Right cardiac atrium (tissue), 5 donors: Measurements from ENCODE around the gene RASA4B. TPM values are rescaled to one million over a fixed set of nuclear protein-coding genes. Genes with fewer than 3 reads are reported as not detected.
"Not testable (repeated sequence)": the region's sequence is repeated elsewhere in the genome, so short reads cannot be mapped to it uniquely, and the experiment has no call there.

Experiments
- ATAC-seq, 2 donors: fragments of 200-7000 bp; cut with Tn5 transposase; one replicate each; pipeline versions ENCODE4 v1.8.0 to v1.9.1; 2020; ENCODE audit warnings: moderate library complexity in 2 of 2, mild to moderate bottlenecking in 1 of 2
- DNase-seq, 3 donors: peaks; one replicate each; pipeline ENCODE4 v3.0.0-alpha.2; 2020
- H3K27ac ChIP-seq: one replicate; pipeline ENCODE4 v1.5.1; 2013; ENCODE audit warnings: mild to moderate bottlenecking, low read length, control low read depth, moderate library complexity
- H3K27me3 ChIP-seq: one replicate; pipeline ENCODE4 v1.6.1; 2013; ENCODE audit not compliant: control insufficient read depth, insufficient read depth
- H3K4me1 ChIP-seq: one replicate; pipeline ENCODE4 v1.6.1; 2013; ENCODE audit warnings: low read length; ENCODE audit not compliant: control insufficient read depth, insufficient read depth
- H3K4me3 ChIP-seq: one replicate; pipeline ENCODE4 v1.5.1; 2013; ENCODE audit warnings: low read length, control low read depth
- H3K9me3 ChIP-seq: one replicate; pipeline ENCODE4 v1.6.1; 2013; ENCODE audit warnings: low read length; ENCODE audit not compliant: control insufficient read depth
- WGBS: extraction: QIAGEN DNeasy Blood & Tissue Kit; methylation state at CpG from one replicate; pipeline ENCODE4 v1.1.7; 2013; 5-methylcytosine and 5-hydroxymethylcytosine counted together
- intact Hi-C, 4 donors: fragments of 100-400 bp; cut with DNase I; formaldehyde crosslinking; loops; one replicate each; pipeline versions ENCODE4 v1.11.0 to v1.14.0; 2022 to 2023
- polyA plus RNA-seq: library from polyadenylated mRNA; stranded (reverse); fragments of 200-250 nt; gene quantifications from one replicate; pipeline ENCODE4 v1.2.3, GENCODE V29; 2013
- total RNA-seq, 4 donors: library from RNA; stranded (reverse); fragmentation: NEBNext Ultra II Directional; extraction: Animal tissue kit (Norgen Biotek cat#: 25700); gene quantifications; one replicate each; pipeline ENCODE4 v1.2.1, GENCODE V29; 2021
- donor health status: healthy with polysubstance abuse.
- donor health status: DM: no; HTN: yes; CAD: no.
- donor health status: DM: no; HTN: no; CAD: no.
- donor health status: DM: no; HTN: yes; CAD: no; lungs with severe emphysema.
- donor health status: DM: yes; HTN: yes; CAD: no.

RASA4B gene
- total and polyA plus RNA-seq, 5 donors, result 3.8 to 12.8 (median 8.5) TPM

GRCh38 chr7:102510575-102510974, 7.0 kb downstream of the RASA4B start:
- H3K4me3 ChIP-seq, H3K27me3 ChIP-seq, H3K9me3 ChIP-seq, H3K27ac ChIP-seq, ATAC-seq, intact Hi-C loops, H3K4me1 ChIP-seq: not testable (repeated sequence)
- WGBS, result 65% methylated on average over 5 of the region's 8 CpGs
- peak in 2 of 3 donors; percentile 40 to 45 for DNase-seq

- H3K9me3 ChIP-seq, H3K27me3 ChIP-seq, ATAC-seq, H3K4me3 ChIP-seq, H3K27ac ChIP-seq, H3K4me1 ChIP-seq, intact Hi-C loops: not testable (repeated sequence)
- 83% methylated on average over 2 of the region's 8 CpGs for WGBS
- peak in 2 of 3 donors; percentile 51 to 53 for DNase-seq
Measured at GRCh38 chr7:102507410-102508088, 10.0 kb downstream of the RASA4B start.

DNA sequence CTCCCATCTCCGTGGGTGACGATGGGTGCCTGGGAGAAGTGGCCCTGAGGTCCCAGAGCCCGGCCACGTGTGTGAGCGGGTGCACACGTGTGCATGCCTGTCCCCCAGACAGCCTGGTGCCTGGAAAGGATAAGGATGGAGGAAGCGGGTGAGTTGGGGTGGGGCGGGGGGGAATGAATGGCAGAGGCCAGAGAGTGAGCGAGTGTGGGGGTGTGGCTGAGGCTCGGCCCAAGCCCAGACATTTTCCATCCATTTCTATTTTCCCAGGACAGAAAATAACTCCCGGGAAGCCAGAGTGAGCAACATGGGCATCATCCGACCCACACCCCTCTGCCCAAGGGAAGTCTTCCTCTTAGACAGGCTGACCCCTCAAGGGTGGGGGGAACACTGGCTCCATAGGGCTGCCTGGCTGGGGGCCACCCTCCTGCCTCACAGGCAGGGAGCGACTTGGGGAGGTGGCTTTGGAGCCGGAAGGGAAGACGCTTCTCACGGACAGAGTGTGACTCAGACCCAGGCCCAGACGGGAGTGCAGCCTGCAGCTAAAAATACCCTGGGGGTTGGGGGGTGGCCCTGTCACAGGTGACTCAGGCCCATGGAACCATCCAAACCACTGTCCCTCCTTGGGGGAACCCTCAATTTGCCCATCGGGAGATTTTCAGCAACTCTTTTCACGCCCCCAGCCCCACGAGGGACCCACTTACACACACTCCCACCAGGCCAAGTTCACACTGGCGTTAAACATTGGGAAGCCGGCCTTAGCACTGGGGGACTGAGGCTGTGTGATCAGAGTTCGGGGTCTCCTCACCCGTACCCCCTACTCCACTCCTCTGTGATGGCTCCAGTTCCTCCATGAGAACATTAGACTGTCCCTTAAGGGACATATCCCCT, 12.0 kb downstream of the RASA4B start:
- DNase-seq (peak in 2 of 3 donors; percentile 13 to 38), ATAC-seq (peak; percentile 60 to 88)
- H3K4me1 ChIP-seq, intact Hi-C loops, H3K27me3 ChIP-seq, H3K9me3 ChIP-seq, H3K27ac ChIP-seq, H3K4me3 ChIP-seq: not testable (repeated sequence)
- WGBS, result 72% methylated on average over 5 of the region's 24 CpGs

DNA sequence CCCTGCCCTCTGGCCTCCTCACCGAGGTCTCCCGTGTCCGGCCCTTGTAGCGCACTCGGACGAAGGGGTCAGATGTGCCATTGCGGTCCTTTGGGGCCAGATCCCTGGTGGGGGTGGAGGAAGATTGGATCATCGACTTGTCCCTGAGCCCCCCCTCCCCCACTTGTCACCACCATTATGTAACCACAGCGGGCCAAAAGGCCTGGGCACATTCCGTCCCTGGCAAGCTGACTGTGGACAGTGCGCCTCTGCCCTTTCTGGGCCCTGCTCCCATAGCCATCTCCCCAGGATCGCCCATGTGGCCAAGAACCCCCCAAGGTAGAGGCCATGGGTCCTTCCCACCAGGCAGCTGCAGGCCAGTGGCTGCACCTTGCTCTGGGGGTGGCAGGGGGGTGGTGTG, 14.4 kb downstream of the RASA4B start:
- intact Hi-C loops, H3K4me3 ChIP-seq, H3K27ac ChIP-seq, H3K27me3 ChIP-seq, H3K9me3 ChIP-seq, H3K4me1 ChIP-seq, DNase-seq: not testable (repeated sequence)
- ATAC-seq, result peak in 1 of 2 donors; percentile 5
- no CpG with 5 or more reads among the region's 12 CpGs for WGBS

DNA sequence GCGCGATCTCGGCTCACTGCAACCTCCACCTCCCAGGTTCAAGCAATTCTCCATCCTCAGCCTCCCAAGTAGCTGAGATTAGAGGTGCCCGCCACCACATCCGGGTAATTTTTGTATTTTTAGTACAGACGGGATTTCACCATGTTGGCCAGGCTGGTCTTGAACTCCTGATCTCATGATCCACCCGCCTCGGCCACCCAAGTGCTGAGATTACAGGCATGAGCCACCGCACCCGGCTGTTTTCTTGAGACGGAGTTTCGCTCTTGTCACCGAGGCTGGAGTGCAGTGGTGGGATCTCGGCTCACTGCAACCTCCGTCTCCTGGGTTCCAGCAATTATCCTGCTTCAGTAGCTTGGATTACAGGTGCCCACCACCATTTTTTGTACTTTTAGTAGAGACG, 19.3 kb downstream of the RASA4B start:
- H3K4me1 ChIP-seq, H3K9me3 ChIP-seq, H3K4me3 ChIP-seq, ATAC-seq, H3K27ac ChIP-seq, intact Hi-C loops, H3K27me3 ChIP-seq: not testable (repeated sequence)
- WGBS, result 92% methylated on average over 11 of the region's 16 CpGs
- DNase-seq, result peak in 2 of 3 donors; percentile 41 to 47

DNA sequence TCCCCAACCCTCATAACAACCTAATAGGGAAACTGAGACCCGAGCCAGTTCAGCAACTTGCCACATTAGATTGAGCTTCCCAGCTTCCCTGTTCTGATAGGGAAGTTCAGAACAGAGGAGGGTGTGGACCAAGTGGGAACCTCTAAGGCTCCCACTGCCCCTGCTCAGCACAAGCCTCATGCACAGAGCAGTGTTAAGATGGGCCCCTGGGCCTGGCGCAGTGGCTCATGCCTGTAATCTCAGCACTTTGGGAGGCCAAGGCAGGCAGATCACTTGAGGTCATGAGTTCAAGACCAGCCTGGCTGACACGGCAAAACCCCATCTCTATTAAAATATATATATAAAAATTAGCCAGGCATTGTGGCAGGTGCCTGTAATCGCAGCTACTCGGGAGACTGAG, 20.3 kb downstream of the RASA4B start:
- peak in 2 of 3 donors; percentile 52 to 63 for DNase-seq
- WGBS, result 77% methylated on average over 1 of the region's 5 CpGs
- H3K9me3 ChIP-seq, H3K4me1 ChIP-seq, H3K4me3 ChIP-seq, H3K27ac ChIP-seq, ATAC-seq, H3K27me3 ChIP-seq, intact Hi-C loops: not testable (repeated sequence)

DNA sequence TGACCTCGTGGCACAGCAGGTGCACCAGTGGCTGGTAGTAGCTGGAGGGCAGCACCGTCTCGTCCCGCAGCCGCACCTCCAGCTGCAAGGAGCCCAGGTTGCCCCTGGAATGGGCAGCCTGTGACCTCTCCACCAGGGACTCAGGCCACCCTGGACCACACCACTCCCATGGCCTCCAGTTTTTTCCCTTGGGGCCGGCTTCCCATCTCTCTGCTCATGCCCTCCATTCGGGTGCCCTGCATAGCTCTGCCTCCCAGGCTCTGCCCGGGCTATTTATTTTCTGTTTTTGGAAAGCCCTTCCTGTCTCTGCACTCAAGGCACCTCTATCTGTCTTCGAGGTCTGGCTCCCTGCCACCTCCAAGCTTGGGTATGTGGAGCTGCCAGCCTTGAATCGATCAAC, 20.7 kb downstream of the RASA4B start:
- ATAC-seq, H3K4me1 ChIP-seq, H3K27me3 ChIP-seq, intact Hi-C loops, H3K27ac ChIP-seq, H3K4me3 ChIP-seq, H3K9me3 ChIP-seq: not testable (repeated sequence)
- WGBS, result 76% methylated on average over 3 of the region's 10 CpGs
- DNase-seq, result peak in 2 of 3 donors; percentile 23 to 30

DNA sequence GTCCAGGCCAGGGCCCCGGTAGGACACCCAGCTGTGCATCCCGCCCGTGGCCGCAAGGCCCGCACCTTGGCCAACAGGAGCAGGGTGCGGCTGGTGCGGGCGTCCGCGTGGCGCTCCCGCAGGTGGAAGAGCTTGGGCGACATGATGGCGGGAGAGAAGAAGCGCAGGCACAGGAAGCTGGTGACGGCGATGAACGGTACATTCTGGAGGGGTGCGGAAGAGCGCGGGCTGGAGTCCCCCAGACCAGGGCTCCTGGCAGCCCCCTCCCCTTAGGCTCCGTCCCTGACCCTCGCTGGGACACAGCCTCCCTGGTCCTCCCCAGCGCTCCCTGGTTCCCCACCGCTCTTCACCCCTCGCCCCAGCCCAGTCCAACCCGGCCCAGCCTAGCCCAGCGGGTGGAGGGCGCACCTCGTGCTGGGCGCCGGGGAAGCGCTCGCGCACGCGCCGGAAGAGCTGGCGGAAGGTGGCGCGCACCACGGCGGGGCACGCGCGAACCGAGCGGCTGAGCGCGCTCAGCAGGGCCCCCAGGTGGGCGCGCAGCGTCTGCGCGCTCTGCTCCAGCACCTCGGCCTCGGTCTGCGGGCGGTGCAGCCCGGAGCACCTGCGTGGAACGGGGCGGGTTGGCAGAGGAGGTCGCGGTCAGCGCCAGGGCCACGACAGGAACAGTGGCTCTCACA, 23.0 kb downstream of the RASA4B start:
- intact Hi-C loops, H3K27me3 ChIP-seq, H3K27ac ChIP-seq, H3K9me3 ChIP-seq, DNase-seq, H3K4me1 ChIP-seq, H3K4me3 ChIP-seq: not testable (repeated sequence)
- ATAC-seq, result peak; percentile 32 to 49
- no CpG with 5 or more reads among the region's 67 CpGs for WGBS

- H3K27me3 ChIP-seq, H3K4me1 ChIP-seq, intact Hi-C loops, H3K9me3 ChIP-seq, H3K4me3 ChIP-seq, H3K27ac ChIP-seq: not testable (repeated sequence)
- DNase-seq, result peak in 2 of 3 donors; percentile 35 to 60
- WGBS, result 43% methylated on average over 8 of the region's 15 CpGs
- ATAC-seq, result peak in 1 of 2 donors; percentile 1
Measured at GRCh38 chr7:102494026-102494425, 23.6 kb downstream of the RASA4B start.

- H3K27ac ChIP-seq, H3K27me3 ChIP-seq, H3K4me1 ChIP-seq, H3K9me3 ChIP-seq, H3K4me3 ChIP-seq, intact Hi-C loops: not testable (repeated sequence)
- no CpG with 5 or more reads among the region's 33 CpGs for WGBS
- peak; percentile 77 to 81 for ATAC-seq
- peak in 1 of 3 donors; percentile 48 for DNase-seq
Measured at GRCh38 chr7:102493220-102493935, 24.2 kb downstream of the RASA4B start.
